ENCODE measurements around the gene KCNH1.

DNA sequence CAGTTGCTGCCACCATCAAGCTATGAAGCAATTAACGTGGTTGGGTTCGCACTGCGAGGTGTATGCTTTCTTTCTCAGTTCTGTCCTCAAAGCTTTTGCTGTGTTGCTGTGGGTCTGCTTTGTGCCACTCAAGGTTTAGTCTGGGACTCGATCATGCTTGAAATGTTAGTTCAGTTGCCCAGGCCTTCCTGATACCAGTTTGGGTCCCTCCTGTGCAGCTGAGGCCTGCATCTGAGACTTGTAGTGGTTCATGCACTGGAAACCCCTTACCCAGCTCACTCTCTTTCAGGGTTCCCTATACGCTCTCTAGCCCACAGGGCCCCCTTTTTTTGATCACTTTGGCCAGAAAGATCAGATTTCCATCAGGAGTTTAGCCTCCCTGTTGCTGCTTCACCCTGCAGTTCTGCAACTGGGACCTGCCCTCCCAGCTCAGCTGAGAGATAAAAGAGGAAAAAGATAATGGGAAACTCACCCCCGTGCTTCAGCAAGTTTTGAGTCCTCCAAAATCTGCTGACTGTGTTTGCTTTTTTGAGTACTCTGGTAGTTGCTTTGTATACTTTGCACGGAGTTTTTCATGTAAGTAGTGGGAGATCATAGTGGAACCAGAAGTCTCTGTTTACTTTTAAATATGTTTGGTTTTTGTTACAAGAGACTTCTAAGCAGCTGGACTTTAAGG lies 488.2 kb downstream of the KCNH1 start:
- TF ChIP-seq CTCF (IDR thresholded peaks at IDR 0.05) (no peak), POLR2A (IDR thresholded peaks at IDR 0.05) (no peak), POLR2AphosphoS5 (IDR thresholded peaks at IDR 0.05) (no peak)

Measured in prostate gland (tissue), 2 donors.